GM18498 (cell line): ENCODE data around the gene TAGLN3.
A peak's percentile ranks its signal among the peaks of the same experiment; 100 is the strongest.

Experiments
- ATAC-seq: cut with Tn5 transposase; IDR thresholded peaks from one replicate; pipeline ENCODE4 v1.9.1; 2021; ENCODE audit warnings: mild to moderate bottlenecking, moderate library complexity; ENCODE audit not compliant: unreplicated experiment

Gene TAGLN3

DNA sequence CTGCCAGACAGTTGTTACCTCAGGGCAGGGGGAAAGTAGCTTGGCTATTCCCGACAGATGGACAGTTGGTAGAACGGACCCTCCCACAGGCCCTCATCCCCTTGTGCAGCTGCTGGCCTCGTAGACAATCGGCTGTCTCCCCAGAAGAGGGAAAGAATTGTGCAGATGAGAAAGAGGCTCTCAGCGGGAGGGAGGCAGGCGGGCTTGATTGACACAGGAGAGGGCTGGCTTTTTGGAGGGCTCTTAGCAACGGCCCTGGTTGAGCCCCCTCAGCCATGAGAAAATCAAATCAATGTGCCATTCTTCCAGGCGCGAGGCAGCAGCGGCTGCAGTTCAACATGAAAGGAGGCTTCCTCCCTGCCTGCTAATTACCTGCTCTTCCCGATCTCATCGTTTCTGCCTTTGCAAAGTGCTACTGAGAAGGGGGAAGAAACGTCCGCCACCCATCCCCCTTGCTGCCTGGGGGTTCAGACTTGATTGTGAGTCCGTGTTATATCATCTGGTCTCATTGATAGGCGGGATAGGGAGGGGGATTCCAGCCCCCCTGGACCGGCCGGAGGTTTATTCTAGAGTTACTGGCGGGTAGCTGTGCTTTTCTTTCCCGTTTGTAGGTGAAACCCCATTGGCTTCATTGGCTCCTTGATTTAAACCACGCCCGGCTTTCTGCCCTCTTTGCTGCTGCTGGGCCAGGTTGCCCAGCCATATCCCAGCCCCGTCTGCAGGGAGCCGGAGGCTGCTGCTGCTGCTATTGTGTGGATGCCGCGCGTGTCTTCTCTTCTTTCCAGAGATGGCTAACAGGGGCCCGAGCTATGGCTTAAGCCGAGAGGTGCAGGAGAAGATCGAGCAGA is at the start of gene TAGLN3:
Gene TAGLN3 (plus strand): TSS at position 287 of the 848 bp plus-strand sequence. CDS start 501 bp downstream, at position 788.
- ATAC-seq: peak; percentile 51

DNA sequence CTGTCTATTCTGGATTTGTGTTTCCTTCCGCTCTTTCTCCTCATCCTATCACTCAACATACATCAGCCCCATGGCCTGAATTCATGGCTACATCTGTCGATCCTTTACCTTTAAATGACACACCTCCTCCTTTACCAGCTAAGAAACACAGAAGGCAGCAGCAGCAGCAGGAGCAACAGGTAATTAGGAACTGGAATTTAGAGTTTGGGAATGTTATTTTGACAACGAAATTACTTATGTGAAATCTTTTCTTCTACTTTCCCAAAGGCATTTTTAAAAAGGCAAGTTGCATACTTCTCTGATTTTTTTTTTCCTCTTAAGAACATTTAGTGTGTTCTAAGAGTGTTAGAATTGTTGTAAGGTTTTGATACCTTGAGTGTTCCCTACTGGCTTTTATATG is 49.0 kb upstream of the TAGLN3 start:
- ATAC-seq: no peak

DNA sequence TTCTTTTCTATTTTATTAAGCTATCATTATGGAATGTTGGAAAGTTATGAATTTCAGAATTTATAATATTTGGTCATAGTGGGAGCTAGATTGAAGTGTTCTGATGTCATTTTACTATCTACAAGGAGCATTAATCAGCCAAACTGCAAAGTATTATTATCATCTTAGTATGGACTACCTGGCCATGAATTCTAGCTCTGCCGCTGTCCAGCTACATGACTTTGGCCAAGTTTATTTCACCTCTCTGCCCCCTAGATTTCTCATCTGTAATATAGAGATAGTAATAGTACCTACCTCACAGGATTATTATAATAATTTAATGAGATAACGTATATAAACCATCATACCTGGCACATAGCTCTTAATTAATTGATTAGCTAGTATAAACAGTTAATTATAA is 47.7 kb upstream of the TAGLN3 start:
- ATAC-seq: no peak

GRCh38 chr3:111952086-111952485 is 46.6 kb upstream of the TAGLN3 start:
- no peak for ATAC-seq

DNA sequence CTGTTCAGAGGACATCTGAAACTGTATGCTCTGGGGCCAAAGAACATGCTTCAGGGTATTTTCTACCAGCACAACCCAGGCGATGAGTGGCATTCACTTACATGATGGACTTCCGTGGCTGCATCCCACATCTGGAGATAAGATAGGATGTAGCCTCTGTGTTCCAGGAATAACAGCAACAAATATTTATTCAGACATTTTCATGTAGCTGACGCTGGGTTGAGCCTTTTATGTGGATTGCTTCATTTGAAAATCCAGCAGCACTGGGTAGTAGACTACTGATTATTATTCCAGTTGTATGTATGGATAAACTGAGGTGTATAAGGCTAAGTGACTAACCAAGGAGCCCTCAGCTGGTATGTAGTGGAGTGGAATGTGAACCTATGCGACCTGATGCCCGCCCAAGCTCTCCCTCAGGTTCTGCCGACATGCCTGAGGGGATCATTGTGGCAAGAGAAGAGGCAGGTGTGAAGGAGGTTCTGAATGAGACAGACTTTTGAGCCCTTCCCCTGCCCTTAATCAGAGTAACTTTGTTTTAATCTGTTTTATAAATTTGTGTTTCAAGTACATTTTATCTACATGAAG is 45.8 kb upstream of the TAGLN3 start:
- no peak for ATAC-seq

DNA sequence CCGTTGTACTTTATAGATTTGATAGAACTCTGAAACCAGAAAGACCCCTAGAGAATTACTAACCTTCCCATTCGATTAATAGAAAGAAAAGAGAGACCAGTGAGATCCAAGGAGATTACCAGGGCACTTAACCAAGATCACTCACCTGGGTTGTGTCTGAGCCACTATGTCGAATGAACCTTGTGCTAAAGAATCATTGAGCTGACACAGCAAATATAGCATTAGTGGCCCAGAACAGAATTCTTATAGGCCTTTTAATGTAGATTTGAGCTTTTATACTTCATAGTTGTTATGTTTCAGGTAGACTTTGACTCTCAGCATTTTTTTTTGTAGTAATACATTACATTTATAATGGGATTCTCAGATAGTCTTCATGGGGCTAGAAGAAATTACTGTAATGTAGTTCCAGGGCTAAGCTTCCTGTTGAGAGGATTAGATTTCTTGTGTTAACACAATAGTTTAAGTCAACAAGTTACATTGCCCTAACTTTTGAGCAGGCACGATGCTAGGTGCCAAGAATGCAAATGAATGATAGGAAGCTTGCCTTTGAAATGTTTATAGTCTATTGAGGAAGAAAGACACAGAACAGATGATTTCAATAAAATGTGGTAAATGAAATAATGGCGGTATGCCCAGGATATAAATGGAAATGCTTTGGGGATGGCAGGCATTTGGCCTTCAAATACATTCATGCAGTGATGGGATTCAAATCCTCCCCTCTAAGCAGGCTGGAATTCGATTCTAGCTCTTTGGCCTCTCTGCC is 44.3 kb upstream of the TAGLN3 start:
- ATAC-seq: no peak

- ATAC-seq: no peak
These were observed 42.8 kb upstream of the TAGLN3 start for GRCh38 chr3:111955876-111956275.

GRCh38 chr3:111956449-111956848 is 42.3 kb upstream of the TAGLN3 start:
- no peak for ATAC-seq

DNA sequence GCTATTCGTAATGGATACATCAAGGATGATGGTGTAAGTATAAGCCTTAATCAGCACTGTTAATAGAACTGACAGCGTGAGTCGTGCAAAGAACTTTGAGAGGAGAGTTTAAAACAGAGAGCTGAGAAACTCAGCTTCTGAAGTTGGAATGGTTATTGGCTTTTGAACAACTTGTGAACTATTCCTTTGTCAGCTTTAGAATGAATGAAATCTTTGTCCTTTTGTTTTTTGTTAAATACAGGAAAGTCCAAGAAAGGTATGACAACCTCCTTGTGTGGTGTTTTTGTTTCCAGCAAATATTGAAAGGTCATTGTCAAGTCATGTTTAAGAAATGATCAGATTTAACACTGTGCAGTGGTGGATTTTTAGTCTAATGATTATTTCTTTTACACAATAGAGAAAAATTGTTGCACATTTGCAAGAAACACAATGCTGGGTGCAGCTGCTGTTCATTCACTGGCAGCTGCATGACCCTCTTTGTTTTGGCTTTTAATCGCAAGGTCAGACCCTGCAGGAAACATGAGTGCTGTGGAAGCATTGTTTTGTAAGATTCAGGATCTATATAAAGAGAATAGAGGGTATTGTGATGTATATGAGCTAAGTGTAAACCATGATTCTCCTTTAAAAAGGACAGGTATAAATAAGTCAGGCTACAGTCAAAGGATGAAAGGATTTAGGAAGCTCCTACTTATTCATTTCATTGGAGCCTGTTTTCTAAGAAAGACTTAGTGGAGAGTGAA is 41.6 kb upstream of the TAGLN3 start:
- no peak for ATAC-seq

GRCh38 chr3:111961461-111962164 is 37.1 kb upstream of the TAGLN3 start:
- ATAC-seq: no peak

DNA sequence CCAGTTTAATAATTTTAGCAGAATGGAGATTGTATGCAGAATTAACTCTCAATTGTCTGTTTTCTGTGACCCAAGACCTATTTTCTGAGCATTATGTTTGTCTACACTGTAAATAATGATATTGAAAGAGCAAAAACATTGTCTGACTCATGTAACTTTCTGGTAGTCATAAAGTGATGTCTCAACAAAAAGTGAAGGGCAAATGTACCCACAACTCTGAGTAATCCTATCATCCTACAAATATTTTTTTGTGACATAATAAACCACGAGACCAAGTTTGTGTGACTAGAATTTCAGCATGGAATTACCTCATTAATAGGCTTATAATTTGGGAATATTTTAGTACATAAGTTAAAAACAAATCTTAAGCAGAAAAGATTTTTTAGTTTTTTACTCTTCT is 35.3 kb upstream of the TAGLN3 start:
- no peak for ATAC-seq

DNA sequence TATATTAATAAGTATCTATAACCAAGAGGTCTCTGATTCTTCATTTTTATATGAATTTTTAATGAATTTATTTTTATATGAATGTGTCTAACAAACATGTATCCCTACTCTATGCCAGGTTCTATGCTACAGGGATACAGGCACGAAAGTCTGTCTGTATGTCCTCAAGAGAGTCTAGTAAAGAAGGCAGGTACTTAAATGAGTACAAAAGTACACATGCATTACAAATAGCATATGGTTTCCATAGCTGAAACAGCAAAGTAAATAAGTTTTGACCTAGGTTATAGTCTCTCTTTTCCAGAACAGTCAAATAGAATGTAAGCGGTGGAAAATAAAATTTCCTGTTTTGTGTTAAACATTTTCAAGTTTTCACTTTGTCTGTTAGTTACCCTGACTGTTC is 33.2 kb upstream of the TAGLN3 start:
- no peak for ATAC-seq

DNA sequence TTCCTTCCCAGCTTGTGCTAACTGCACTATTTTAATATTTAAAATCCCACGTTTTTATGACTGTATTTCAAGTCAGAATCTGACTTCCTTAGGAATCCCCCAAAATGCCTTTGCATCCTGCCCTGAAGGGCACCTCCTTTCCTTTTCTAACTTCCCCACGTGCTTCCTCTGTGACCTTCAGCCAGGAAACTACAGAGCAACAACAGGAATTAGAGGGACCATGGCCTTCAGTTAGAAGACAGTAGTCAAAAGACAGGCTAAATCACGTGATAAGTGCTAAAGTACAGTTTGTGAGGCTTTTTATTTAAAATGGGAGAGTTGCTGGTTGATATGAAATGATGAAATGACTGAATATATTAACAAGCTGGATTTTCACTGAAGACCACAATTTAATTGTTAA is 31.7 kb upstream of the TAGLN3 start:
- no peak for ATAC-seq

GRCh38 chr3:111967651-111968274 is 31.0 kb upstream of the TAGLN3 start:
- peak; percentile 90 for ATAC-seq

DNA sequence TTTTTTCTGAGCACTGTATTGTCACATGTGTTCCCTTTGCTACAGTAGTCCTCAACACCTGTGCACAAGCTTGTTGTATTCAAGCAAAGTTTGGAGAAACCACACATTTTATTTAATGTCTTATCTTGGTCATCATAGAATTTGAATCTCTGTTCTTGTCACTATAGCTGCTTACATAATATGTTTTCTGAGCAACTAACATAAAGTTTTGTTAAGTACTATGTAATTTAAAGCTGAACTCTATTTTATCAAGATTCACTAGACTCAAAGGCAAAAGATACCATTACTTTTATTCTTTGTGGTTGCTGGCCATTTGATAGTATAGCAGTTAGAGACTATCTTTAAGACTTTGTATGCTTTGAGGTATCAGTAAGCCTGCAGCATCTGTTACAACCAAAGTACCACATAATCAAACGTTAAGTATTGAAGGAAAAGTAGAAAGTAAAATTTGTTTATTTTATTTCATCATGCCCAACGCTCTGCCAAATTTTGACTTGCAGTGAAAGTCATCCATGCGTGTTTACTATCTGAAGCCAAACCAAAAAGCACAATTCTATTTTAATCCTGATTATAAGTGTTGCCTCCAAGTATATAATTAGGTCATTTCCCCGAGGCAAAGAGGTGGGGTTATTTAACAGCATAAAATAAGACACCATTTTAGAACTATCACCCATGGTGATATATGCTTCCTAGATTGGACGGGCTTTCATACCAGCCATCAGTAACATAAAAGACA is 30.2 kb upstream of the TAGLN3 start:
- ATAC-seq: no peak

DNA sequence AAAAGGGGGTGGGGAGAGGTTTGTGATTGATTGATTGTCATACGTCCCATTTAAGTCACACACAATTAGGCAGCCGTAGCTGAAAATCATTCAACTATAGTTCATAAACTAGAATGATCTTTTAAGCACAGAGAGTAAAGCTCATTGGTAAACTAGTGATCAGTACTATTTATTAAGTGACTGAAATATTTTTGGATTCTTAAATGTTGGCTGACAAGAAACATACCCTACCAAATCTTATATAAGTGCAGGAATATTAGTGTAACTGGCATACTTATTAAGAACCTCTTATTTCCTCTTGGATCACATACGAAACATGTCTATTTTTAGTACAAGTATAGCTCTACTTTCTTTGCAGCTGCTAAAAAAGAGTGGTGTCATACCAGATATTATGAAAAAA is 28.3 kb upstream of the TAGLN3 start:
- no peak for ATAC-seq

DNA sequence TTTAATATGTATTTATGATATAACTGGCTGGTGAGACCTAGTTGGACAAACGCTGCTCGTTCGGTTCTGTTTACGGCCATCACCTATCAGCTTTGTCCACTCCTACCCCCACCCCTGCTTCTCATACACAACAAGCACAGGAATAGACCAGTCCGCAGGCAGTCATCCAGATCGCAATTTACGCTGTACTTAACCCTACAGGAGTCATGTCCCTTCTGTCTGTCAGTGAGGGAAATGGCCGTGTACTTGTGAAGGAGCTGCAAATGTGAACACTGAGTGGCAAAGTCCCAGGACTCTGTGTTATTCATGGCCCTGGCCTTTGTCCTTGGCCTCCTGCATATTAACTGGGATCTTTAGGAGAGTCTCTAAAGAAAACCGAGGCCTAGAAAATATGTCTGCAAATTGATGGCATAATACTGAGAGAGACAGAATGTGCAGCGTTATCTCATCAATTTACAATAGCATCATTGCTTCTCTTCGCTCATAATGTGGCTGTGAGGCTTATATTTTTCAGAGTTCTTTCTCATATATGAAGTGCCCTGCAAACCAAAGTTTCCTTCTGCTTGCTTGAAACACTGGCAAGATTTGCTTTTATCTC is 27.1 kb upstream of the TAGLN3 start:
- no peak for ATAC-seq

- no peak for ATAC-seq
These were observed 25.8 kb upstream of the TAGLN3 start for GRCh38 chr3:111972891-111973290.

- ATAC-seq: no peak
These were observed 23.6 kb upstream of the TAGLN3 start for GRCh38 chr3:111975131-111975530.
